CD14-positive monocyte (primary cell): Measurements from ENCODE around the gene DHX40. TPM values are rescaled to one million over a fixed set of nuclear protein-coding genes. Genes with fewer than 3 reads are reported as not detected.

ENCODE experiments used
- DNase-seq, 3 donors: peaks; one replicate each; pipeline ENCODE4 v3.0.0-alpha.2; 2011 to 2022
- H2AFZ ChIP-seq: 2 replicates; pipeline ENCODE4 v1.6.0; 2012; ENCODE audit warnings: mild to moderate bottlenecking, low read depth, low read length, inconsistent platforms; ENCODE audit not compliant: insufficient read depth, poor library complexity, severe bottlenecking
- H3K27ac ChIP-seq, 2 donors: 1 replicate in 1 of 2; 2 replicates in 1 of 2; pipeline ENCODE4 v1.5.1; 2012 to 2013; ENCODE audit warnings: low read length in 2 of 2, control low read depth in 1 of 2, inconsistent platforms in 1 of 2, low read depth in 1 of 2, mild to moderate bottlenecking in 1 of 2
- H3K27me3 ChIP-seq, 2 donors: one replicate each; pipeline versions ENCODE4 v1.6.0 to v1.6.1; 2011 to 2013; ENCODE audit warnings: low read length in 2 of 2; ENCODE audit not compliant: control insufficient read depth in 2 of 2, insufficient read depth in 2 of 2
- H3K36me3 ChIP-seq, 2 donors: replicated peaks in 1 of 2; 1 replicate in 1 of 2; 2 replicates in 1 of 2; pipeline versions ENCODE4 v1.5.1 to v1.6.1; 2012 to 2013; ENCODE audit warnings: low read length in 2 of 2, control low read depth in 1 of 2, inconsistent platforms in 1 of 2, mild to moderate bottlenecking in 1 of 2; ENCODE audit not compliant: insufficient read depth in 2 of 2, control insufficient read depth in 1 of 2
- H3K4me1 ChIP-seq, 2 donors: 1 replicate in 1 of 2; 2 replicates in 1 of 2; pipeline versions ENCODE4 v1.5.1 to v1.6.1; 2012 to 2013; ENCODE audit warnings: low read length in 2 of 2, control low read depth in 1 of 2, inconsistent platforms in 1 of 2, mild to moderate bottlenecking in 1 of 2, moderate library complexity in 1 of 2; ENCODE audit not compliant: insufficient read depth in 2 of 2, control insufficient read depth in 1 of 2
- H3K4me2 ChIP-seq: replicated peaks from 2 replicates; pipeline ENCODE3; 2012; ENCODE audit warnings: low read length, moderate library complexity, mild to moderate bottlenecking; ENCODE audit not compliant: poor library complexity, severe bottlenecking; ENCODE audit errors: extremely low read depth
- H3K4me3 ChIP-seq, 3 experiments: fragments of 200-600 bp in 1 of 3; sonication (generic) in 1 of 3; replicated peaks in 1 of 3; 1 replicate in 2 of 3; 2 replicates in 1 of 3; pipeline ENCODE4 v1.5.1; 2011 to 2013; ENCODE audit warnings: low read length in 3 of 3, mild to moderate bottlenecking in 3 of 3, control low read depth in 2 of 3, low read depth in 2 of 3, inconsistent platforms in 1 of 3, moderate library complexity in 1 of 3
- H3K79me2 ChIP-seq: 2 replicates; pipeline ENCODE4 v1.6.0; 2012; ENCODE audit warnings: mild to moderate bottlenecking, control low read depth, inconsistent platforms, low read length, moderate library complexity; ENCODE audit not compliant: insufficient read depth
- H3K9ac ChIP-seq: 2 replicates; pipeline ENCODE4 v1.6.0; 2017; ENCODE audit warnings: low read length, mild to moderate bottlenecking; ENCODE audit not compliant: insufficient read depth, poor library complexity, severe bottlenecking
- H3K9me3 ChIP-seq, 2 donors: replicated peaks in 1 of 2; 1 replicate in 1 of 2; 2 replicates in 1 of 2; pipeline versions ENCODE4 v1.5.1 to v1.6.1; 2012 to 2013; ENCODE audit warnings: low read length in 2 of 2, control low read depth in 1 of 2; ENCODE audit not compliant: control insufficient read depth in 1 of 2, insufficient read depth in 1 of 2
- H4K20me1 ChIP-seq: 2 replicates; pipeline ENCODE4 v1.6.0; 2012; ENCODE audit warnings: mild to moderate bottlenecking, low read length, control low read depth, moderate library complexity; ENCODE audit not compliant: insufficient read depth
- H3K27ac Mint-ChIP-seq, 7 donors: one replicate each; pipeline ENCODE4 v1.8.0; 2020; ENCODE audit warnings: mild to moderate bottlenecking in 7 of 7, mixed read lengths in 7 of 7, moderate library complexity in 6 of 7, inconsistent platforms in 2 of 7
- H3K27me3 Mint-ChIP-seq, 3 donors: one replicate each; pipeline ENCODE4 v1.8.0; 2021 to 2022; ENCODE audit warnings: low read depth in 3 of 3, mild to moderate bottlenecking in 3 of 3, mixed read lengths in 3 of 3, moderate library complexity in 3 of 3, inconsistent platforms in 1 of 3
- H3K36me3 Mint-ChIP-seq, 2 donors: one replicate each; pipeline ENCODE4 v1.8.0; 2020; ENCODE audit warnings: mixed read lengths in 2 of 2, inconsistent platforms in 1 of 2, mild to moderate bottlenecking in 1 of 2
- H3K4me1 Mint-ChIP-seq: one replicate; pipeline ENCODE4 v1.8.0; 2020; ENCODE audit warnings: mild to moderate bottlenecking, mixed read lengths
- H3K4me3 Mint-ChIP-seq, 2 donors: one replicate each; pipeline ENCODE4 v1.8.0; 2020; ENCODE audit warnings: mild to moderate bottlenecking in 2 of 2, mixed read lengths in 2 of 2, moderate library complexity in 1 of 2
- H3K9me3 Mint-ChIP-seq, 7 donors: one replicate each; pipeline ENCODE4 v1.8.0; 2020 to 2022; ENCODE audit warnings: mixed read lengths in 7 of 7, mild to moderate bottlenecking in 6 of 7, moderate library complexity in 6 of 7, inconsistent platforms in 2 of 7
- WGBS: methylation state at CpG from one replicate; pipeline ENCODE4 v1.1.5; 2013; ENCODE audit warnings: missing lambda C conversion rate; ENCODE audit not compliant: insufficient coverage; 5-methylcytosine and 5-hydroxymethylcytosine counted together
- intact Hi-C, 2 donors: fragments of 100-400 bp; cut with micrococcal nuclease; formaldehyde crosslinking; loops; one replicate each; pipeline versions ENCODE4 v1.15.0 to v1.15.1; 2023
- polyA plus RNA-seq, 3 donors: library from polyadenylated mRNA; depleted of rRNA in 1 of 3; unstranded in 2 of 3; stranded (reverse) in 1 of 3; fragments of 300-500 nt in 2 of 3; fragments of >200 nt in 1 of 3; fragmentation: Illumina TruSeq in 2 of 3; gene quantifications; 1 replicate in 2 of 3; 2 replicates in 1 of 3; pipeline ENCODE4 v1.2.3, GENCODE V29; 2012 to 2021
- TF ChIP-seq, protein P1 (sequence below): fragments of 200-600 bp; IDR thresholded peaks from one replicate; pipeline ENCODE4 v1.8.0; 2022; ENCODE audit warnings: antibody characterized with exemption, mild to moderate bottlenecking

DHX40 gene
- polyA plus RNA-seq, 3 donors = 12.4 to 22.0 (median 21.0) TPM

DNA sequence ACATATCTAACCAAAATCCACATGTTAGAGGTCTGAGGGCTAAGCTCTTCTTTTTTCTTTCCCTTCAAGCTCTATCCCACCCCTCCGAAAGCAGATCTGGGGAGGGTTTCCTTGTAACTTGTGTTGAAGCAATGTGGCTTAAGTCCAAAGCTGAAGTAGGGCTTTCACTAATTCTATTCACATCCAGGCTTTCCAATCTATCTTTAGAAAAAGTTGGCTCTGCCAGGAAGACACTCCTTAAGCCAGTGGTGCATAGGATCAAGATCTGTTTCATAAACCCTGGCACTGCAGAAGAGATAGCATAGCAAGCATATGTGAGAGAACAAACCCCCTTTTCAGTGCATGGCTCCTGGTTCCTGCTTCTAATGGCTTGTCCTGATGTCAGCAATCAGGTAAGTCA, 34.9 kb upstream of the DHX40 start:
- no peak overlapping the region for H3K4me3 ChIP-seq
- peaks cover 17% of the 10 kb centered on the region in 2 donors for H3K4me1 ChIP-seq
- H3K36me3 Mint-ChIP-seq = no peaks in the 10 kb centered on the region
- WGBS = no CpG with 5 or more reads among the region's 1 CpG
- no peak overlapping the region for H3K27ac ChIP-seq
- H2AFZ ChIP-seq = no peak overlapping the region
- no peaks in the 10 kb centered on the region for H3K79me2 ChIP-seq
- H3K4me1 Mint-ChIP-seq = peaks cover 26% of the 10 kb centered on the region
- no peak overlapping the region for H3K27ac Mint-ChIP-seq
- H3K4me3 Mint-ChIP-seq = no peak overlapping the region
- H3K4me2 ChIP-seq = no peak overlapping the region
- H3K27me3 Mint-ChIP-seq = peaks cover 2 to 8% (median 3%) of the 10 kb centered on the region in 3 donors
- no peak for DNase-seq
- H3K9ac ChIP-seq = no peak overlapping the region
- no peaks in the 10 kb centered on the region for H3K27me3 ChIP-seq
- H3K9me3 Mint-ChIP-seq = peaks cover 0 to 1% (median 0%) of the 10 kb centered on the region in 7 donors
- H3K36me3 ChIP-seq = no peaks in the 10 kb centered on the region
- intact Hi-C loops = no loop called here
- no peaks in the 10 kb centered on the region for H4K20me1 ChIP-seq
- TF ChIP-seq, protein P1, sequence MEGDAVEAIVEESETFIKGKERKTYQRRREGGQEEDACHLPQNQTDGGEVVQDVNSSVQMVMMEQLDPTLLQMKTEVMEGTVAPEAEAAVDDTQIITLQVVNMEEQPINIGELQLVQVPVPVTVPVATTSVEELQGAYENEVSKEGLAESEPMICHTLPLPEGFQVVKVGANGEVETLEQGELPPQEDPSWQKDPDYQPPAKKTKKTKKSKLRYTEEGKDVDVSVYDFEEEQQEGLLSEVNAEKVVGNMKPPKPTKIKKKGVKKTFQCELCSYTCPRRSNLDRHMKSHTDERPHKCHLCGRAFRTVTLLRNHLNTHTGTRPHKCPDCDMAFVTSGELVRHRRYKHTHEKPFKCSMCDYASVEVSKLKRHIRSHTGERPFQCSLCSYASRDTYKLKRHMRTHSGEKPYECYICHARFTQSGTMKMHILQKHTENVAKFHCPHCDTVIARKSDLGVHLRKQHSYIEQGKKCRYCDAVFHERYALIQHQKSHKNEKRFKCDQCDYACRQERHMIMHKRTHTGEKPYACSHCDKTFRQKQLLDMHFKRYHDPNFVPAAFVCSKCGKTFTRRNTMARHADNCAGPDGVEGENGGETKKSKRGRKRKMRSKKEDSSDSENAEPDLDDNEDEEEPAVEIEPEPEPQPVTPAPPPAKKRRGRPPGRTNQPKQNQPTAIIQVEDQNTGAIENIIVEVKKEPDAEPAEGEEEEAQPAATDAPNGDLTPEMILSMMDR = no peak
- no peaks in the 10 kb centered on the region for H3K9me3 ChIP-seq

DNA sequence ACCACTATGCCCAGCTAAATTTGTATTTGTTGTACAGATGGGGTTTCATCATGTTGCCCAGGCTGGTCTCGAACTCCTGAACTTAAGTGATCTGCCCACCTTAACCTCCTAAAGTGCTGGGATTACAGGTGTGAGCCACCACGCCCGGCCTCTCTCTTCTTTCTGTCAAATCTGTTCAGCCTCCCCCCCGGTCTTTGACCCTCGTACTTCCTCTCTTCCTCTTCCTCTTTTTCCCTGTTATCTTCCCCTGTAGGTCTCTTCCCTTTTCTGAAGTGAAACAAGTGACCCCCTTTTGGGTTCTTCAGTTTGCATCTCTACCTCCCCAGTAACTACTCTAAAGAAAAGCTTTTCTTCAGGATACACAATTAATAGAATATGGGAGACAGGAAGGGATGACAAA, 31.7 kb upstream of the DHX40 start:
- peaks cover 1 to 6% (median 4%) of the 10 kb centered on the region in 7 donors for H3K9me3 Mint-ChIP-seq
- WGBS = 0% methylated on average over 3 of the region's 5 CpGs
- intact Hi-C loops = no loop called here

More for the DNA sequence above, 31.7 kb upstream of the DHX40 start:
- Histone ChIP-seq H3K79me2 (no peaks in the 10 kb centered on the region), H2AFZ (no peak overlapping the region), H3K4me2 (peak overlapping the region; percentile 33), H3K9me3 (no peaks in the 10 kb centered on the region), H4K20me1 (no peaks in the 10 kb centered on the region), H3K4me1 (peaks cover 17% of the 10 kb centered on the region in 2 donors), H3K36me3 (no peaks in the 10 kb centered on the region), H3K9ac (no peak overlapping the region), H3K27me3 (no peaks in the 10 kb centered on the region), H3K27ac (peak overlapping the region in 1 of 2 donors; percentile 23), H3K4me3 (peak overlapping the region in 1 of 3 experiments; percentile 1)
- TF ChIP-seq, protein P1 = no peak
- peak; percentile 51 to 74 (median 65) for DNase-seq
- peak overlapping the region in 1 of 2 donors; percentile 55 for H3K4me3 Mint-ChIP-seq
- peaks cover 0 to 5% (median 0%) of the 10 kb centered on the region in 3 donors for H3K27me3 Mint-ChIP-seq
- H3K36me3 Mint-ChIP-seq = no peaks in the 10 kb centered on the region
- peaks cover 21% of the 10 kb centered on the region for H3K4me1 Mint-ChIP-seq
- peak overlapping the region; percentile 19 to 89 (median 68) for H3K27ac Mint-ChIP-seq
